Measurements from ENCODE around the gene TMEM39B. TPM values are rescaled to one million over a fixed set of nuclear protein-coding genes. Genes with fewer than 3 reads are reported as not detected.

Gene TMEM39B
- total and polyA plus RNA-seq, 2 donors (not counting 1 experiment from before 2014, with no cell fraction given), result 7.9 to 11.1 TPM

DNA sequence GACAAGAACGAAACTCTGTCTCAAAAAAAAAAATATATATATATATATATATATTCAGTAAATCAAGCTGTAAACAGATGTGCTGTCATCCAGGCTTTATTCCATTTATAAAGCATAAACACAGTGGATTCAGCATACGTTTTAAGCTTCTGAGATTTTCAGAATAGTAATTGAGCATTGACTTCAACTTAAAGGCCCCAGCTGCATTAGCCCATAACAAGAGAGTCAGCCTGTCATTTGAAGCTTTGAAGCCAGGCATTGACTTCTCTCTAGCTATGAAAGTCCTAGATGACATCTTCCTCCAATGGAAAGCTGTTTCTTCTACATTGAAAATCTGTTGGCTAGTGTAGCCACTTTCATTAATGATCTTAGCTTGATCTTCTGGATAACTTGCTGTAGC is 41.7 kb downstream of the TMEM39B start:
- no peak overlapping the region for H3K27ac ChIP-seq (ENCODE audit: insufficient read depth, low read length)
- peaks cover 87% of the 10 kb centered on the region for H3K79me2 ChIP-seq (ENCODE audit: control insufficient read depth, insufficient read depth, low read length)
- H3K4me3 ChIP-seq (replicated peaks in 1 of 4; ENCODE audit: control extremely low read depth in 1 of 4, insufficient read depth in 1 of 4, low read depth in 3 of 4, low read length in 4 of 4), result no peak overlapping the region
- no peaks in the 10 kb centered on the region for H3K9me3 ChIP-seq (ENCODE audit: control insufficient read depth, insufficient read depth, low read depth, low read length)
- H3K4me2 ChIP-seq (ENCODE audit: extremely low read depth, insufficient read depth, low read length), result no peak overlapping the region
- no peak overlapping the region for H2AFZ ChIP-seq (ENCODE audit: low read length)
- H4K20me1 ChIP-seq (ENCODE audit: control insufficient read depth, extremely low read depth, insufficient read depth, low read length), result no peaks in the 10 kb centered on the region
- TF ChIP-seq, protein P1, sequence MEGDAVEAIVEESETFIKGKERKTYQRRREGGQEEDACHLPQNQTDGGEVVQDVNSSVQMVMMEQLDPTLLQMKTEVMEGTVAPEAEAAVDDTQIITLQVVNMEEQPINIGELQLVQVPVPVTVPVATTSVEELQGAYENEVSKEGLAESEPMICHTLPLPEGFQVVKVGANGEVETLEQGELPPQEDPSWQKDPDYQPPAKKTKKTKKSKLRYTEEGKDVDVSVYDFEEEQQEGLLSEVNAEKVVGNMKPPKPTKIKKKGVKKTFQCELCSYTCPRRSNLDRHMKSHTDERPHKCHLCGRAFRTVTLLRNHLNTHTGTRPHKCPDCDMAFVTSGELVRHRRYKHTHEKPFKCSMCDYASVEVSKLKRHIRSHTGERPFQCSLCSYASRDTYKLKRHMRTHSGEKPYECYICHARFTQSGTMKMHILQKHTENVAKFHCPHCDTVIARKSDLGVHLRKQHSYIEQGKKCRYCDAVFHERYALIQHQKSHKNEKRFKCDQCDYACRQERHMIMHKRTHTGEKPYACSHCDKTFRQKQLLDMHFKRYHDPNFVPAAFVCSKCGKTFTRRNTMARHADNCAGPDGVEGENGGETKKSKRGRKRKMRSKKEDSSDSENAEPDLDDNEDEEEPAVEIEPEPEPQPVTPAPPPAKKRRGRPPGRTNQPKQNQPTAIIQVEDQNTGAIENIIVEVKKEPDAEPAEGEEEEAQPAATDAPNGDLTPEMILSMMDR (conservative IDR thresholded peaks at IDR 0.05 in 1 of 2, IDR thresholded peaks at IDR 0.05 in 1 of 2; ENCODE audit: low read depth in 1 of 2, low read length in 2 of 2), result no peak
- TF ChIP-seq EZH2 (IDR thresholded peaks at IDR 0.05; ENCODE audit: low read length, missing control alignments), result no peak
- peaks cover 2% of the 10 kb centered on the region for H3K36me3 ChIP-seq (ENCODE audit: control insufficient read depth, insufficient read depth, low read length)
- no peak for DNase-seq (ENCODE audit: low read depth in 2 of 2)
- H3K4me1 ChIP-seq (ENCODE audit: control insufficient read depth, extremely low read depth, insufficient read depth, low read length), result peaks cover 7% of the 10 kb centered on the region
- H3K27me3 ChIP-seq (ENCODE audit: control insufficient read depth, insufficient read depth, low read length), result no peaks in the 10 kb centered on the region
- H3K9ac ChIP-seq (ENCODE audit: insufficient read depth, low read length), result no peak overlapping the region

DNA sequence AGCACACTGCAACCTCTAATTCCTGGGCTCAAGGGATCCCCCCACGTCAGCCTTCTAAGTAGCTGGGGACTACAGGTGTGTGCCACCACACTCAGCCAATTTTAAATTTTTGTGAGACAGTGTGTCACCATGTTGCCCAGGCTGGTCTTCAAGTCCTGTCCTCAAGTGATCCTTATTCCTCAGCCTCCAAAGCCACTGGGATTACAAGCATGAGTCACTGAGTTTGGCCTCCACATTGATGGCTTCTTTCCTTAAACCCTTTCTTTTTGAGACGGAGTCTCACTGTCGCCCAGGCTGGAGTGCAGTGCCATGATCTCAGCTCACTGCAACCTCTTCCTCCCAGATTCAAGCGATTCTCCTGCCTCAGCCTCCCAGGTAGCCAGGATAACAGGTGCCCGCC is 42.8 kb downstream of the TMEM39B start:
- Histone ChIP-seq H3K9me3 (ENCODE audit: control insufficient read depth, insufficient read depth, low read depth, low read length) (no peaks in the 10 kb centered on the region), H3K27me3 (ENCODE audit: control insufficient read depth, insufficient read depth, low read length) (no peaks in the 10 kb centered on the region), H3K9ac (ENCODE audit: insufficient read depth, low read length) (no peak overlapping the region), H4K20me1 (ENCODE audit: control insufficient read depth, extremely low read depth, insufficient read depth, low read length) (no peaks in the 10 kb centered on the region), H3K27ac (ENCODE audit: insufficient read depth, low read length) (no peak overlapping the region), H2AFZ (ENCODE audit: low read length) (no peak overlapping the region), H3K36me3 (ENCODE audit: control insufficient read depth, insufficient read depth, low read length) (peaks cover 2% of the 10 kb centered on the region), H3K4me2 (ENCODE audit: extremely low read depth, insufficient read depth, low read length) (no peak overlapping the region), H3K4me3 (replicated peaks in 1 of 4; ENCODE audit: control extremely low read depth in 1 of 4, insufficient read depth in 1 of 4, low read depth in 3 of 4, low read length in 4 of 4) (no peak overlapping the region), H3K4me1 (ENCODE audit: control insufficient read depth, extremely low read depth, insufficient read depth, low read length) (peaks cover 7% of the 10 kb centered on the region), H3K79me2 (ENCODE audit: control insufficient read depth, insufficient read depth, low read length) (peaks cover 85% of the 10 kb centered on the region)
- DNase-seq (ENCODE audit: low read depth in 2 of 2), result no peak
- TF ChIP-seq, protein P1 (conservative IDR thresholded peaks at IDR 0.05 in 1 of 2, IDR thresholded peaks at IDR 0.05 in 1 of 2; ENCODE audit: low read depth in 1 of 2, low read length in 2 of 2), result no peak
- TF ChIP-seq EZH2 (IDR thresholded peaks at IDR 0.05; ENCODE audit: low read length, missing control alignments), result no peak

DNA sequence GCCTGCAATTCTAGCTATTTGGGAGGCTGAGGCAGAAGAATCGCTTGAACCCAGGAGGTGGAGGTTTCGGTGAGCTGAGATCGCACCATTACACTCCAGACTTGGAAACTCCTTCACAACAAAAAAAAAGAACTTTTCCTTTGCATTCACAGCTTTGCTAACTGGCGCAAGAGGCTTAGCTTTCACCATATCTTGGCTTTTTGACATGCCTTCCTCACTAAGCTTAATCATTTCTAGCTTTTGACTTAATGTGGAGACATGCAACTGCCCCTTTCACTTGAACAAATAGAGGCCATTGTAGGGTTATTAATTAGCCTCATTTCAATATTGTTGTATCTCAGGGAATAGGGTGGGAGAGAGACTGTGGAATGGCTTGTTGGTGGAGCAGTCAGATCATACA is 43.8 kb downstream of the TMEM39B start:
- no peaks in the 10 kb centered on the region for H4K20me1 ChIP-seq (ENCODE audit: control insufficient read depth, extremely low read depth, insufficient read depth, low read length)
- peak in 1 of 2 donors; percentile 13 for DNase-seq (ENCODE audit: low read depth in 2 of 2)
- no peaks in the 10 kb centered on the region for H3K27me3 ChIP-seq (ENCODE audit: control insufficient read depth, insufficient read depth, low read length)
- peak overlapping the region; percentile 38 for H3K27ac ChIP-seq (ENCODE audit: insufficient read depth, low read length)
- no peaks in the 10 kb centered on the region for H3K9me3 ChIP-seq (ENCODE audit: control insufficient read depth, insufficient read depth, low read depth, low read length)
- H3K9ac ChIP-seq (ENCODE audit: insufficient read depth, low read length), result no peak overlapping the region
- peak overlapping the region in 1 of 4 experiments; percentile 10 for H3K4me3 ChIP-seq (replicated peaks in 1 of 4; ENCODE audit: control extremely low read depth in 1 of 4, insufficient read depth in 1 of 4, low read depth in 3 of 4, low read length in 4 of 4)
- TF ChIP-seq EZH2 (IDR thresholded peaks at IDR 0.05; ENCODE audit: low read length, missing control alignments), result no peak
- TF ChIP-seq, protein P1 (conservative IDR thresholded peaks at IDR 0.05 in 1 of 2, IDR thresholded peaks at IDR 0.05 in 1 of 2; ENCODE audit: low read depth in 1 of 2, low read length in 2 of 2), result no peak
- H3K4me2 ChIP-seq (ENCODE audit: extremely low read depth, insufficient read depth, low read length), result peak overlapping the region; percentile 48
- H2AFZ ChIP-seq (ENCODE audit: low read length), result no peak overlapping the region
- H3K36me3 ChIP-seq (ENCODE audit: control insufficient read depth, insufficient read depth, low read length), result peaks cover 2% of the 10 kb centered on the region
- H3K79me2 ChIP-seq (ENCODE audit: control insufficient read depth, insufficient read depth, low read length), result peaks cover 85% of the 10 kb centered on the region
- peaks cover 12% of the 10 kb centered on the region for H3K4me1 ChIP-seq (ENCODE audit: control insufficient read depth, extremely low read depth, insufficient read depth, low read length)
